ENCODE data around the gene MLEC. TPM values are rescaled to one million over a fixed set of nuclear protein-coding genes. Genes with fewer than 3 reads are reported as not detected.

The MLEC gene
- total RNA-seq, 1 donor from 2014 or later, result 152 TPM

- Histone ChIP-seq H3K4me3 (ENCODE audit: insufficient read depth, low read depth, low read length) (no peak overlapping the region), H3K4me2 (ENCODE audit: low read length) (no peak overlapping the region), H3K79me2 (ENCODE audit: insufficient read depth, low read length) (peaks cover 35% of the 10 kb centered on the region), H3K9ac (ENCODE audit: low read length) (no peak overlapping the region), H3K36me3 (ENCODE audit: insufficient read depth, low read length) (peaks cover 50% of the 10 kb centered on the region), H2AFZ (ENCODE audit: low read depth, low read length) (no peak overlapping the region), H4K20me1 (ENCODE audit: insufficient read depth, low read length) (peaks cover 90% of the 10 kb centered on the region), H3K27ac (ENCODE audit: low read depth, low read length) (no peak overlapping the region), H3K27me3 (ENCODE audit: insufficient read depth, low read length) (no peaks in the 10 kb centered on the region), H3K4me1 (ENCODE audit: insufficient read depth, low read length) (no peaks in the 10 kb centered on the region), H3K9me3 (ENCODE audit: insufficient read depth, low read depth, low read length) (no peaks in the 10 kb centered on the region)
- FAIRE-seq (no peak), DNase-seq (ENCODE audit: low read depth) (no peak)
- Mint-ChIP-seq H3K27ac (ENCODE audit: unreplicated experiment) (no peak overlapping the region), H3K36me3 (ENCODE audit: low read depth, unreplicated experiment) (peaks cover 46% of the 10 kb centered on the region), H3K27me3 (ENCODE audit: low read depth, unreplicated experiment) (no peaks in the 10 kb centered on the region), H3K9me3 (ENCODE audit: unreplicated experiment) (no peaks in the 10 kb centered on the region), H3K4me1 (ENCODE audit: low read depth, unreplicated experiment) (peaks cover 13% of the 10 kb centered on the region), H3K4me3 (ENCODE audit: unreplicated experiment) (no peak overlapping the region)
- TF ChIP-seq EZH2 (IDR thresholded peaks at IDR 0.05; ENCODE audit: insufficient read depth, low read length) (no peak), CTCF (IDR thresholded peaks at IDR 0.05; ENCODE audit: insufficient read depth, low read depth, low read length) (no peak)
Observed at GRCh38 chr12:120696626-120697025, 9.7 kb downstream of the MLEC start.

GRCh38 chr12:120697344-120697743, 10.4 kb downstream of the MLEC start:
- Mint-ChIP-seq H3K9me3 (ENCODE audit: unreplicated experiment) (no peaks in the 10 kb centered on the region), H3K27me3 (ENCODE audit: low read depth, unreplicated experiment) (no peaks in the 10 kb centered on the region), H3K27ac (ENCODE audit: unreplicated experiment) (no peak overlapping the region), H3K4me1 (ENCODE audit: low read depth, unreplicated experiment) (peaks cover 9% of the 10 kb centered on the region), H3K36me3 (ENCODE audit: low read depth, unreplicated experiment) (peaks cover 50% of the 10 kb centered on the region), H3K4me3 (ENCODE audit: unreplicated experiment) (no peak overlapping the region)
- H3K9ac ChIP-seq (ENCODE audit: low read length), result no peak overlapping the region
- TF ChIP-seq CTCF (IDR thresholded peaks at IDR 0.05; ENCODE audit: insufficient read depth, low read depth, low read length) (no peak), EZH2 (IDR thresholded peaks at IDR 0.05; ENCODE audit: insufficient read depth, low read length) (no peak)
- H3K79me2 ChIP-seq (ENCODE audit: insufficient read depth, low read length), result peaks cover 28% of the 10 kb centered on the region
- FAIRE-seq, result no peak
- H3K36me3 ChIP-seq (ENCODE audit: insufficient read depth, low read length), result peaks cover 52% of the 10 kb centered on the region
- no peaks in the 10 kb centered on the region for H3K9me3 ChIP-seq (ENCODE audit: insufficient read depth, low read depth, low read length)
- H3K27ac ChIP-seq (ENCODE audit: low read depth, low read length), result no peak overlapping the region
- no peaks in the 10 kb centered on the region for H3K4me1 ChIP-seq (ENCODE audit: insufficient read depth, low read length)
- H2AFZ ChIP-seq (ENCODE audit: low read depth, low read length), result no peak overlapping the region
- no peak for DNase-seq (ENCODE audit: low read depth)
- peaks cover 83% of the 10 kb centered on the region for H4K20me1 ChIP-seq (ENCODE audit: insufficient read depth, low read length)
- no peak overlapping the region for H3K4me2 ChIP-seq (ENCODE audit: low read length)
- H3K4me3 ChIP-seq (ENCODE audit: insufficient read depth, low read depth, low read length), result no peak overlapping the region
- H3K27me3 ChIP-seq (ENCODE audit: insufficient read depth, low read length), result no peaks in the 10 kb centered on the region

DNA sequence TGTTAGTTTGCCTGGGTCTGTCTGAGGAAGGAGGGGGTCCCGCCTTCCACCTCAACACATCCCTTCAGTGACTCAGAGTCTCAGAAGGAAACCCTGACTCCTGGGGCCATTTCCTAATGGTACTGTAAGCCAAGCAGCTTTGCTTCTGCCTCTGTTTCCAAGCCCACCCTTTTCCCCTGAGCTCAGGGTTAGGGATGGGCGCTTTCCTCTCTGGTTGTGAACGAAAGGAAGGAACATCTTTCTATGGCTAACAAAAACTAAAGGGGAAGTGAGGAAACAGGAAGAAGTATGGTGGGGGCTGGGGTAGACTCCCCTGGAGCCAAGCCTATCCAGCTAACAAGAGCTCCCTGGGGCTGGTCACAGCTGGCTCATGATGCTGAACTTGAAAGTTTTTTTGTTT, 11.7 kb downstream of the MLEC start:
- Mint-ChIP-seq H3K27me3 (ENCODE audit: low read depth, unreplicated experiment) (no peaks in the 10 kb centered on the region), H3K36me3 (ENCODE audit: low read depth, unreplicated experiment) (peaks cover 54% of the 10 kb centered on the region), H3K9me3 (ENCODE audit: unreplicated experiment) (no peaks in the 10 kb centered on the region), H3K4me3 (ENCODE audit: unreplicated experiment) (no peak overlapping the region), H3K4me1 (ENCODE audit: low read depth, unreplicated experiment) (no peaks in the 10 kb centered on the region), H3K27ac (ENCODE audit: unreplicated experiment) (peak overlapping the region; percentile 58)
- Histone ChIP-seq H4K20me1 (ENCODE audit: insufficient read depth, low read length) (peaks cover 73% of the 10 kb centered on the region), H3K27ac (ENCODE audit: low read depth, low read length) (no peak overlapping the region), H3K27me3 (ENCODE audit: insufficient read depth, low read length) (no peaks in the 10 kb centered on the region), H3K79me2 (ENCODE audit: insufficient read depth, low read length) (peaks cover 15% of the 10 kb centered on the region), H3K9me3 (ENCODE audit: insufficient read depth, low read depth, low read length) (no peaks in the 10 kb centered on the region), H3K4me3 (ENCODE audit: insufficient read depth, low read depth, low read length) (no peak overlapping the region), H3K9ac (ENCODE audit: low read length) (no peak overlapping the region), H3K4me2 (ENCODE audit: low read length) (no peak overlapping the region), H2AFZ (ENCODE audit: low read depth, low read length) (no peak overlapping the region), H3K4me1 (ENCODE audit: insufficient read depth, low read length) (no peaks in the 10 kb centered on the region), H3K36me3 (ENCODE audit: insufficient read depth, low read length) (peaks cover 50% of the 10 kb centered on the region)
- no peak for DNase-seq (ENCODE audit: low read depth)
- no peak for FAIRE-seq
- TF ChIP-seq CTCF (IDR thresholded peaks at IDR 0.05; ENCODE audit: insufficient read depth, low read depth, low read length), result no peak
- TF ChIP-seq EZH2 (IDR thresholded peaks at IDR 0.05; ENCODE audit: insufficient read depth, low read length), result no peak
